HepG2 (cell line): Measurements from ENCODE around the gene MICOS13. TPM values are rescaled to one million over a fixed set of nuclear protein-coding genes. Genes with fewer than 3 reads are reported as not detected.

Experiments used
- ELF1 ChIP-seq: sonication (generic); formaldehyde crosslinking; IDR thresholded peaks from 2 replicates; pipeline ENCODE4 v1.4.0; 2020; ENCODE audit warnings: missing genetic modification reagents
- GRHL1 ChIP-seq: sonication (generic); formaldehyde crosslinking; conservative IDR thresholded peaks from 2 replicates; pipeline ENCODE4 v1.8.0; 2022; ENCODE audit warnings: missing genetic modification reagents
- KLF16 ChIP-seq, 2 experiments: sonication (generic) in 1 of 2; formaldehyde crosslinking in 1 of 2; IDR thresholded peaks; 2 replicates each; pipeline versions ENCODE4 v1.6.1 to v1.8.0; 2016 to 2023; ENCODE audit warnings: missing genetic modification reagents in 2 of 2, missing compliant biosample characterization in 1 of 2
- MEIS1 ChIP-seq: sonication (generic); formaldehyde crosslinking; IDR thresholded peaks from 2 replicates; pipeline ENCODE4 v1.9.0; 2021; ENCODE audit warnings: mild to moderate bottlenecking, missing genetic modification reagents, moderate library complexity, borderline replicate concordance
- PAXIP1 ChIP-seq: sonication (generic); formaldehyde crosslinking; conservative IDR thresholded peaks from 2 replicates; pipeline ENCODE4 v1.4.0; 2020; ENCODE audit warnings: mild to moderate bottlenecking, missing genetic modification reagents, moderate library complexity
- PCBP1 ChIP-seq: fragments of 200-400 bp; formaldehyde crosslinking; IDR thresholded peaks from 2 replicates; pipeline ENCODE4 v1.6.1; 2017; ENCODE audit warnings: mild to moderate bottlenecking, low read depth, low read length, borderline replicate concordance
- RXRB ChIP-seq: IDR thresholded peaks from 2 replicates; pipeline ENCODE4 v1.6.1; 2016; ENCODE audit warnings: borderline replicate concordance, missing genetic modification reagents, missing compliant biosample characterization
- SATB2 ChIP-seq: sonication (generic); formaldehyde crosslinking; IDR thresholded peaks from 2 replicates; pipeline ENCODE4 v1.5.0; 2020; ENCODE audit warnings: missing genetic modification reagents
- ZNF224 ChIP-seq: sonication (generic); formaldehyde crosslinking; IDR thresholded peaks from 2 replicates; pipeline ENCODE4 v1.5.0; 2020; ENCODE audit warnings: mild to moderate bottlenecking, missing genetic modification reagents
- ZNF367 ChIP-seq: sonication (generic); formaldehyde crosslinking; IDR thresholded peaks from 2 replicates; pipeline ENCODE4 v1.4.0; 2020; ENCODE audit warnings: missing genetic modification reagents, borderline replicate concordance
- ZNF503 ChIP-seq: sonication (generic); formaldehyde crosslinking; IDR thresholded peaks from 2 replicates; pipeline ENCODE4 v1.4.0; 2020; ENCODE audit warnings: missing genetic modification reagents
- ZNF572 ChIP-seq: sonication (generic); formaldehyde crosslinking; IDR thresholded peaks from 2 replicates; pipeline ENCODE4 v1.5.1; 2020; ENCODE audit warnings: mild to moderate bottlenecking, missing genetic modification reagents
- ZNF577 ChIP-seq: sonication (generic); formaldehyde crosslinking; IDR thresholded peaks from 2 replicates; pipeline ENCODE4 v1.4.0; 2020; ENCODE audit warnings: mild to moderate bottlenecking, low read depth, missing genetic modification reagents, borderline replicate concordance
- ZNF597 ChIP-seq: sonication (generic); formaldehyde crosslinking; IDR thresholded peaks from 2 replicates; pipeline ENCODE4 v1.5.0; 2020; ENCODE audit warnings: missing genetic modification reagents
- ZNF710 ChIP-seq: sonication (generic); formaldehyde crosslinking; IDR thresholded peaks from 2 replicates; pipeline ENCODE4 v1.5.0; 2020; ENCODE audit warnings: mild to moderate bottlenecking, missing genetic modification reagents, borderline replicate concordance
- ZNF792 ChIP-seq: IDR thresholded peaks from 2 replicates; pipeline ENCODE4 v1.6.1; 2016
- ZNF841 ChIP-seq: sonication (generic); formaldehyde crosslinking; IDR thresholded peaks from 2 replicates; pipeline ENCODE4 v1.8.1; 2023; ENCODE audit warnings: missing genetic modification reagents, borderline replicate concordance
- polyA plus RNA-seq, 8 experiments: library from polyadenylated mRNA; depleted of rRNA in 3 of 8; stranded (reverse) in 7 of 8; unstranded in 1 of 8; fragments of >200 nt; fragmentation: Illumina TruSeq in 4 of 8; extraction: Trizol in 4 of 8; gene quantifications; 2 replicates each; pipeline versions ENCODE4 v1.2.1 to v1.2.3, GENCODE V29; 2011 to 2016; ENCODE audit warnings: low read depth in 4 of 8, missing spikeins in 1 of 8, mixed read lengths in 1 of 8; ENCODE audit not compliant: insufficient read depth in 1 of 8
- total RNA-seq, 5 experiments: library from RNA; depleted of rRNA; stranded (reverse); fragments of >200 nt; fragmentation: Illumina TruSeq; extraction: Trizol; gene quantifications; 2 replicates each; pipeline ENCODE4 v1.2.3, GENCODE V29; 2016; ENCODE audit warnings: low read depth in 1 of 5

Gene MICOS13
- total and polyA plus RNA-seq, 2 of the 13 experiments (the other 11 are each of a cell fraction or from before 2014, with no cell fraction given): 28.8 to 35.4 TPM

GRCh38 chr19:5719961-5720790, 39.9 kb upstream of the MICOS13 start, which contains the start of the genes CATSPERD and LONP1 (continued):
- TF ChIP-seq ZNF503 (CRISPR knock-in tag): peak; percentile 76
- TF ChIP-seq ZNF841 (CRISPR knock-in tag): peak; percentile 75; the same call in 1 of the 2 replicates
- TF ChIP-seq ZNF367 (CRISPR knock-in tag): peak; percentile 41; the same call in 1 of the 2 replicates
- no peak for TF ChIP-seq ZNF577
- TF ChIP-seq PCBP1: 0 out of 2 replicates have a peak, but pooled peaks have one; percentile 27
- TF ChIP-seq ZNF710: peak; percentile 65; the same call in 1 of the 2 replicates
- TF ChIP-seq GRHL1 (CRISPR knock-in tag): 0 out of 2 replicates have a peak, but pooled peaks have one; percentile 22
- 0 out of 2 replicates have a peak, but pooled peaks have one; percentile 36 for TF ChIP-seq MEIS1 (CRISPR knock-in tag)
- no peak for TF ChIP-seq SATB2 (CRISPR knock-in tag)
- TF ChIP-seq ELF1 (CRISPR knock-in tag): peak; percentile 92
- TF ChIP-seq KLF16 (CRISPR knock-in tag; IDR thresholded peaks at IDR 0.05): peak in 1 of 2 experiments; percentile 87; a peak in 2 of 4 replicates
- TF ChIP-seq ZNF224 (CRISPR knock-in tag): no peak; the same call in 1 of the 2 replicates
- TF ChIP-seq PAXIP1 (CRISPR knock-in tag): peak; percentile 57
- no peak for TF ChIP-seq ZNF597 (CRISPR knock-in tag)
- TF ChIP-seq RXRB (CRISPR knock-in tag): peak; percentile 70
- peak; percentile 97 for TF ChIP-seq ZNF792
- 0 out of 2 replicates have a peak, but pooled peaks have one; percentile 61 for TF ChIP-seq ZNF572
